GM12878 (cell line): ENCODE measurements around the gene DAB2. TPM values are rescaled to one million over a fixed set of nuclear protein-coding genes. Genes with fewer than 3 reads are reported as not detected.
"Not testable (repeated sequence)": the region's sequence is repeated elsewhere in the genome, so short reads cannot be mapped to it uniquely, and the experiment has no call there.

ENCODE experiments used
- ATAC-seq: fragments of 200-7000 bp; cut with Tn5 transposase; 3 replicates; pipeline ENCODE4 v1.9.1; 2020; ENCODE audit warnings: mild to moderate bottlenecking, moderate library complexity
- BruUV-seq: library from RNA; stranded (reverse); fragments of 400-500 nt; replicated peaks from 2 replicates; lab custom pipeline; 2021; lab: Mats Ljungman, UMichigan
- CTCF ChIA-PET: fragments of 300-600 bp; sonication (Branson Sonifier 250); formaldehyde crosslinking; extraction: SDS; loops from one replicate; lab custom pipeline; 2021; ENCODE audit warnings: inconsistent platforms; lab: Yijun Ruan, JAX
- POLR2A ChIA-PET: fragments of 350-600 bp; formaldehyde crosslinking; extraction: SDS; loops from one replicate; lab custom pipeline; 2021; ENCODE audit warnings: inconsistent platforms; lab: Charles Lee
- RAD21 ChIA-PET: fragments of 300-600 bp; sonication (Branson Sonifier 250); formaldehyde crosslinking; loops from one replicate; lab custom pipeline; 2023; ENCODE audit warnings: antibody characterized with exemption; ENCODE audit not compliant: unreplicated experiment; lab: Charles Lee
- SMC1A ChIA-PET: fragments of 300-600 bp; sonication (Branson Sonifier 250); formaldehyde crosslinking; loops from one replicate; lab custom pipeline; 2023; ENCODE audit not compliant: unreplicated experiment, uncharacterized antibody; lab: Charles Lee
- DNase-seq: peaks from one replicate; pipeline ENCODE4 v3.0.0-alpha.2; 2011; ENCODE audit warnings: low read depth, low spot score
- FAIRE-seq: peaks from 3 replicates; lab custom pipeline; 2011; peaks lifted over from hg19 to GRCh38; lab: Jason Lieb, UNC
- H2AFZ ChIP-seq: 2 replicates; pipeline ENCODE4 v1.6.0; 2011; ENCODE audit warnings: low read depth, low read length, control low read depth; ENCODE audit not compliant: control insufficient read depth
- H3K27ac ChIP-seq: 2 replicates; pipeline ENCODE4 v1.5.1; 2011; ENCODE audit warnings: control low read depth; ENCODE audit not compliant: control insufficient read depth, insufficient read depth
- H3K27me3 ChIP-seq, 2 experiments: replicated peaks in 1 of 2; 2 replicates each; pipeline versions ENCODE4 v1.6.0 to v1.6.1; 2011; ENCODE audit warnings: low read length in 1 of 2; ENCODE audit not compliant: control insufficient read depth in 2 of 2, insufficient read depth in 2 of 2
- H3K36me3 ChIP-seq, 2 experiments: 2 replicates each; pipeline ENCODE4 v1.5.1; 2011; ENCODE audit warnings: low read length in 1 of 2; ENCODE audit not compliant: control insufficient read depth in 2 of 2, insufficient read depth in 2 of 2
- H3K4me1 ChIP-seq: 2 replicates; pipeline ENCODE4 v1.6.1; 2011; ENCODE audit warnings: mild to moderate bottlenecking, low read length, moderate library complexity, mixed read lengths; ENCODE audit not compliant: control insufficient read depth, insufficient read depth
- H3K4me2 ChIP-seq: 2 replicates; pipeline ENCODE4 v1.6.0; 2011; ENCODE audit warnings: control low read depth; ENCODE audit not compliant: control insufficient read depth, insufficient read depth
- H3K4me3 ChIP-seq: fragments of 200-600 bp; sonication (generic); 2 replicates; pipeline ENCODE4 v1.5.1; 2016
- H3K79me2 ChIP-seq: 2 replicates; pipeline ENCODE4 v1.6.0; 2011; ENCODE audit warnings: low read length; ENCODE audit not compliant: control insufficient read depth, insufficient read depth
- H3K9ac ChIP-seq: 2 replicates; pipeline ENCODE4 v1.8.0; 2011; ENCODE audit warnings: low read length, control low read depth, mixed read lengths; ENCODE audit not compliant: control insufficient read depth, insufficient read depth
- H3K9me3 ChIP-seq: replicated peaks from 3 replicates; pipeline ENCODE4 v1.5.1; 2011; ENCODE audit warnings: mild to moderate bottlenecking, low read length; ENCODE audit not compliant: control insufficient read depth, insufficient read depth
- H4K20me1 ChIP-seq: 2 replicates; pipeline ENCODE4 v1.6.0; 2011; ENCODE audit not compliant: control insufficient read depth, insufficient read depth
- WGBS: methylation state at CpG from one replicate; pipeline ENCODE4 v1.1.6; 2016; ENCODE audit warnings: low lambda C conversion rate; ENCODE audit not compliant: insufficient replicate concordance, insufficient coverage; ENCODE audit errors: missing lambda C conversion rate; 5-methylcytosine and 5-hydroxymethylcytosine counted together
- in situ Hi-C: fragments of 300-500 bp; cut with MboI; formaldehyde crosslinking; loops from 9 replicates; pipeline ENCODE4 v1.14.3; 2018; ENCODE audit warnings: mixed read lengths
- intact Hi-C: fragments of 100-400 bp; cut with micrococcal nuclease; formaldehyde crosslinking; loops from one replicate; pipeline ENCODE4 v1.14.2; 2022; ENCODE audit not compliant: unreplicated experiment
- polyA plus RNA-seq, 11 experiments: library from polyadenylated mRNA; depleted of rRNA in 4 of 11; unstranded in 6 of 11; stranded (reverse) in 5 of 11; fragments of >200 nt; fragmentation: Nextera tagmentation in 4 of 11; fragmentation: Illumina TruSeq in 1 of 11; extraction: Ambion mirVana in 4 of 11; extraction: Trizol in 1 of 11; gene quantifications; 1 replicate in 1 of 11; 2 replicates in 10 of 11; pipeline versions ENCODE4 v1.2.1 to v1.2.3, GENCODE V29; 2011 to 2016; ENCODE audit warnings: inconsistent platforms in 2 of 11, missing spikeins in 2 of 11, low read depth in 1 of 11
- total RNA-seq, 4 experiments: library from RNA; depleted of rRNA in 3 of 4; stranded (reverse); fragments of >200 nt in 3 of 4; fragmentation: Illumina TruSeq in 1 of 4; extraction: Trizol in 1 of 4; gene quantifications; 2 replicates each; pipeline versions ENCODE4 v1.2.1 to v1.2.3, GENCODE V29; 2013 to 2021

DAB2 gene
- total and polyA plus RNA-seq, 10 of the 15 experiments (the other 5 are each of a cell fraction or from before 2014, with no cell fraction given): 0.05 to 0.23 (median 0.11) TPM; not detected in 7

GRCh38 chr5:39403761-39404160 is 21.0 kb downstream of the DAB2 start:
- RAD21 ChIA-PET: interaction anchor here (0.6 kb wide), 1 partner anchor 480 kb away, joined by 3 read pairs; no protein-coding TSS in a partner anchor
- POLR2A ChIA-PET, H3K79me2 ChIP-seq, H3K4me2 ChIP-seq, H3K9me3 ChIP-seq, H2AFZ ChIP-seq, SMC1A ChIA-PET, in situ Hi-C loops, H3K27ac ChIP-seq, ATAC-seq, H3K9ac ChIP-seq, H3K4me3 ChIP-seq, BruUV-seq, H3K4me1 ChIP-seq, FAIRE-seq, H3K36me3 ChIP-seq, H4K20me1 ChIP-seq, intact Hi-C loops, DNase-seq, H3K27me3 ChIP-seq: not testable (repeated sequence)
- WGBS: 38% methylated on average over 3 of the region's 3 CpGs
- CTCF ChIA-PET: interaction anchor here (0.7 kb wide), 1 partner anchor 327 kb away, joined by 3 read pairs; no protein-coding TSS in a partner anchor

DNA sequence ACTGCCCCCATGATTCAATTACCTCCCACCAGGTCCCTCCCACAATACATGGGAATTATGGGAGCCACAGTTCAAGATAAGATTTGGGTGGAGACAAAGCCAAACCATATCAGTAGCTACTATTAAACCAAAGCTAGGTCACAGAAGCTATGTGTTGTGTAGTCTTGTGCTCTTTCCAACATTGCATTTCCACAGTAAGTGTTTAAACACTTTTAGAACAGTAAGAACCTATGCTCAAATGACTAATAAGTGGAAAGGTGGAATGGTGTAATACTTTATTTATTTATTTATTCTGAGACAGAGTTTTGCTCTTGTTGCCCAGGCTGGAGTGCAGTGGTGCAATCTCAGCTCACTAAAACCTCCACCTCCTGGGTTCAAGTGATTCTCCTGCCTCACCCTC is 22.6 kb downstream of the DAB2 start:
- H3K4me2 ChIP-seq, H3K27ac ChIP-seq, H3K4me3 ChIP-seq, H2AFZ ChIP-seq, H3K9me3 ChIP-seq, H3K36me3 ChIP-seq, H3K4me1 ChIP-seq, ATAC-seq, H4K20me1 ChIP-seq, RAD21 ChIA-PET, BruUV-seq, FAIRE-seq, DNase-seq, in situ Hi-C loops, H3K79me2 ChIP-seq, POLR2A ChIA-PET, intact Hi-C loops, H3K9ac ChIP-seq, H3K27me3 ChIP-seq: not testable (repeated sequence)
- SMC1A ChIA-PET: interaction anchor here (1.4 kb wide), 1 partner anchor 26 kb away, joined by 4 read pairs; no protein-coding TSS in a partner anchor
- CTCF ChIA-PET: interaction anchor here (0.8 to 1.3 kb wide), 2 partner anchors 8 to 22 kb away, joined by 3 read pairs; no protein-coding TSS in a partner anchor
